OCI-LY3 (cell line): ENCODE measurements around the gene PIK3R5.

ENCODE experiments used
- CTCF ChIP-seq: fragments of 200-600, 300-600 bp; sonication (generic); IDR thresholded peaks from 2 replicates; pipeline ENCODE4 v1.5.1; 2014; ENCODE audit warnings: antibody characterized with exemption, low read length, low read depth
- EZH2phosphoT487 ChIP-seq: fragments of 200-600 bp; shearing (Covaris generic); IDR thresholded peaks from 2 replicates; pipeline ENCODE4 v1.6.1; 2018; ENCODE audit warnings: antibody characterized with exemption, mixed run types, low read depth

GRCh38 chr17:8956465-8956902 is 9.0 kb downstream of the PIK3R5 start:
- no peak for TF ChIP-seq CTCF
- no peak for TF ChIP-seq EZH2phosphoT487
